GM06990 (cell line): ENCODE measurements around the gene URB2.

ENCODE experiments used
- DNase-seq: peaks from one replicate; pipeline ENCODE4 v3.0.0-alpha.2; 2011; ENCODE audit not compliant: insufficient read length; ENCODE audit errors: extremely low read depth
- H3K27me3 ChIP-seq: replicated peaks from 2 replicates; pipeline ENCODE4 v1.6.0; 2011; ENCODE audit warnings: low read length; ENCODE audit not compliant: control insufficient read depth, insufficient read depth
- H3K36me3 ChIP-seq: 2 replicates; pipeline ENCODE4 v1.5.1; 2011; ENCODE audit warnings: low read length; ENCODE audit not compliant: control insufficient read depth, insufficient read depth
- H3K4me3 ChIP-seq: replicated peaks from 2 replicates; pipeline ENCODE4 v1.5.1; 2011; ENCODE audit warnings: low read depth, mild to moderate bottlenecking, control low read depth, low read length
- CTCF ChIP-seq: IDR thresholded peaks from 2 replicates; pipeline ENCODE4 v1.5.1; 2011; ENCODE audit warnings: low read length, control low read depth, mild to moderate bottlenecking, inconsistent platforms; ENCODE audit not compliant: insufficient read depth, poor library complexity, severe bottlenecking

Gene URB2

GRCh38 chr1:229625915-229626831 is at the start of gene URB2, which contains the start of gene TAF5L:
URB2 (plus strand) TSS chr1:229626247; CDS start chr1:229627634, 1,387 bp downstream.
TAF5L (minus strand) TSS chr1:229626122; CDS start chr1:229614482, 11,640 bp downstream.
- DNase-seq = peak; percentile 95
- no peaks in the 10 kb centered on the region for H3K27me3 ChIP-seq
- no peak for TF ChIP-seq CTCF
- H3K4me3 ChIP-seq = peak within 1 kb of the TSS; percentile 97
- no peaks in the 10 kb centered on the region for H3K36me3 ChIP-seq

- H3K4me3 ChIP-seq = peak overlapping the region; percentile 17; the same call in 1 of the 2 replicates
Observed at GRCh38 chr1:229578168-229579058, 47.6 kb upstream of the URB2 start.

GRCh38 chr1:229579059-229579673 is 46.9 kb upstream of the URB2 start:
- H3K4me3 ChIP-seq = no peak overlapping the region; the same call in 1 of the 2 replicates
- TF ChIP-seq CTCF = no peak
- no peak for DNase-seq
- H3K27me3 ChIP-seq = no peaks in the 10 kb centered on the region
- no peaks in the 10 kb centered on the region for H3K36me3 ChIP-seq

More at GRCh38 chr1:229578168-229579058, 47.6 kb upstream of the URB2 start:
- no peak for TF ChIP-seq CTCF
- no peak for DNase-seq
- Histone ChIP-seq H3K36me3 (no peaks in the 10 kb centered on the region), H3K27me3 (no peaks in the 10 kb centered on the region)

- Histone ChIP-seq H3K36me3 (no peaks in the 10 kb centered on the region), H3K4me3 (no peak overlapping the region), H3K27me3 (no peaks in the 10 kb centered on the region)
- TF ChIP-seq CTCF = no peak
- no peak for DNase-seq
Observed at GRCh38 chr1:229581485-229581884, 44.6 kb upstream of the URB2 start.

- Histone ChIP-seq H3K36me3 (no peaks in the 10 kb centered on the region), H3K4me3 (no peak overlapping the region), H3K27me3 (no peaks in the 10 kb centered on the region)
- TF ChIP-seq CTCF = no peak
- no peak for DNase-seq
Observed at GRCh38 chr1:229582011-229582694, 43.9 kb upstream of the URB2 start.
